GM21528 (cell line): ENCODE measurements around the gene DLX2.
"Not testable (repeated sequence)": the region's sequence is repeated elsewhere in the genome, so short reads cannot be mapped to it uniquely, and the experiment has no call there.

ENCODE experiments used
- ATAC-seq: cut with Tn5 transposase; IDR thresholded peaks from one replicate; pipeline ENCODE4 v1.9.1; 2021; ENCODE audit warnings: mild to moderate bottlenecking, moderate library complexity; ENCODE audit not compliant: unreplicated experiment, low FRiP score

Gene DLX2

GRCh38 chr2:172062402-172063004 lies 40.2 kb downstream of the DLX2 start:
- ATAC-seq, result no peak

- ATAC-seq, result not testable (repeated sequence)
These were observed 42.6 kb downstream of the DLX2 start for GRCh38 chr2:172060118-172060517.

- ATAC-seq, result no peak
These were observed 44.0 kb downstream of the DLX2 start for GRCh38 chr2:172058660-172059059.

GRCh38 chr2:172056293-172056692 lies 46.4 kb downstream of the DLX2 start:
- ATAC-seq, result no peak

GRCh38 chr2:172053486-172053885 lies 49.2 kb downstream of the DLX2 start:
- no peak for ATAC-seq

- no peak for ATAC-seq
These were observed 50.4 kb downstream of the DLX2 start for GRCh38 chr2:172052000-172052983.

- no peak for ATAC-seq
These were observed 52.1 kb downstream of the DLX2 start for GRCh38 chr2:172050479-172051125.

- no peak for ATAC-seq
These were observed 53.1 kb downstream of the DLX2 start for GRCh38 chr2:172049567-172050120.
